Urinary bladder (tissue), 4 donors: ENCODE results near the gene CACNA1D. TPM values are rescaled to one million over a fixed set of nuclear protein-coding genes. Genes with fewer than 3 reads are reported as not detected.
"Not testable (repeated sequence)": the region's sequence is repeated elsewhere in the genome, so short reads cannot be mapped to it uniquely, and the experiment has no call there.

Experiments used
- DNase-seq: peaks from one replicate; pipeline ENCODE4 v3.0.0-alpha.2; 2015; ENCODE audit errors: extremely low spot score
- H3K27ac ChIP-seq: one replicate; pipeline ENCODE4 v1.5.1; 2013; ENCODE audit warnings: low read depth, mild to moderate bottlenecking, moderate library complexity
- H3K36me3 ChIP-seq: one replicate; pipeline ENCODE4 v1.6.1; 2013; ENCODE audit warnings: mild to moderate bottlenecking, moderate library complexity; ENCODE audit not compliant: insufficient read depth
- H3K4me1 ChIP-seq: one replicate; pipeline ENCODE4 v1.6.1; 2013; ENCODE audit warnings: mild to moderate bottlenecking, moderate library complexity; ENCODE audit not compliant: insufficient read depth
- H3K4me3 ChIP-seq: one replicate; pipeline ENCODE4 v1.5.1; 2013; ENCODE audit warnings: low read depth, low read length
- WGBS: extraction: QIAGEN DNeasy Blood & Tissue Kit; methylation state at CpG from one replicate; pipeline ENCODE4 v1.1.7; 2013; 5-methylcytosine and 5-hydroxymethylcytosine counted together
- polyA plus RNA-seq: library from polyadenylated mRNA; stranded (reverse); fragments of 200-250 nt; gene quantifications from one replicate; pipeline ENCODE4 v1.2.3, GENCODE V29; 2013
- total RNA-seq: library from RNA; depleted of rRNA; stranded (reverse); fragments of >200 nt; gene quantifications from one replicate; pipeline ENCODE4 v1.2.3, GENCODE V29; 2014
- donor health status: healthy with polysubstance abuse.
- donor health status: healthy.

The CACNA1D gene
- total and polyA plus RNA-seq, 2 donors: 1.6 to 23.5 TPM

DNA sequence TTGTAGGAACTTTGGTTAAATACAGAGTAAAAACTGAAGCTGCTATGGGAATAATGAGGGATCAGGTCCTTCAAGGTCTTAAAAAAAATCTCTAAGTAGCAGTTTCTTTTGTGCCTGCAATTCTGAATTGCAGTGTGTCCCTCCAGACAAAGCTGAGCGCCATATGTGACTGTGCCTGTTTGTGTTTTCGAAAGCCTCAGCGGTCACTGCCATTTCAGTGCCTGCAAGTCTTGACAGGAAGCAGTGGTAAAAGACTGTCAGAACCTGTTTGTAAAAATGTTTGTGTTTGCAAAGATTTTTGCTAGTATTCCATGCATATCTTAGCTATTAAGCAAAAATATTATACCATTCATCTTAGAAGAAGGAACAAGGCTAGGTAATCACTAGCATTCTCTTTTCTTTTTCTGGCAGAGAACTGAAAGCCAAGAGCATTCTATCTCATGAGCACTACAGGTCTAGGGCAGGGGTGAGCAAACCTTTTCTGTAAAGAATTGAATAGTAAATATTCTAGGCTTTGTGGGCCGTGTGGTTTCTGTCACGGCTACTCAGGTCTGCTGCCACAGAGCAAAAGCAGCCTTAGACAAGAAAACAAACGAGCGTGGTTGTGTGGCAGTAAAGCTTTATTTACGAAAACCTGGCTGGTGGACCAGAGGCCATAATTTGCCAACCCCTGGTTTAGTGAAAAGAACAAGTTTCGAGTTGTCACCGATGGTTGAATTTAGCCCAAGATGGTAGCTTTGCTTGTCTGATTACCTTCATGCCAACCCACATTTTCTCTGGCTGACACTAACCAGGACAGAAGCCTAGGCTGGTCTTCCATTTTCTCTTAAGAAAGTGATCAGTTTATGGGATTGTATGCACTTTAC is 134.4 kb downstream of the CACNA1D start:
- Histone ChIP-seq H3K27ac (peak overlapping the region; percentile 24), H3K4me3 (no peak overlapping the region), H3K36me3 (no peaks in the 10 kb centered on the region), H3K4me1 (no peaks in the 10 kb centered on the region)
- DNase-seq: peak; percentile 46
- 50% methylated on average over 10 of the region's 10 CpGs for WGBS

- no peak overlapping the region for H3K4me3 ChIP-seq
- H3K27ac ChIP-seq: no peak overlapping the region
- H3K4me1 ChIP-seq: no peaks in the 10 kb centered on the region
- H3K36me3 ChIP-seq: no peaks in the 10 kb centered on the region
- WGBS: 84% methylated on average over 2 of the region's 2 CpGs
- DNase-seq: no peak
Observed at GRCh38 chr3:53629402-53629723, 135.0 kb downstream of the CACNA1D start.

DNA sequence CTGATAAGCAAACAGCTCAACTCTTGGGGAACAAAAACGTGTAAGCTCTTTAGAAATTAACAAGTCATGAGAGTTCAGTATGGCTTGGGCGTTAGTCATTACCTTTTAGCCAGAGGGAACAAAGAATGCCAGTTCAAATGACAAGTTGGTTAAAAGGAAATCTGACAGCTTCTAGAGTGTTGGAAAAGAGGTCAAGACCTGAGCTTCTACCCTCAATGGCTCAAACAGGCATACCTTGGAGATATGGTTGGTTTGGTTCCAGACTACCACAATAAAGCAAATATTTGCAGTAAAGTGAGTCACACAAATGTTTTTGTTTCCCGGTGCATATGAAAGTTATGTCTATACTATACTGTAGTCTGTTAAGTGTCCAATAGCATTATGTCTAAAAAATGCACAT is 136.1 kb downstream of the CACNA1D start:
- no peak overlapping the region for H3K4me3 ChIP-seq
- WGBS: 70% methylated on average over 3 of the region's 3 CpGs
- H3K4me1 ChIP-seq: no peaks in the 10 kb centered on the region
- no peak for DNase-seq
- H3K36me3 ChIP-seq: no peaks in the 10 kb centered on the region
- H3K27ac ChIP-seq: peak overlapping the region; percentile 28

- Histone ChIP-seq H3K4me3 (no peak overlapping the region), H3K27ac (no peak overlapping the region), H3K36me3 (no peaks in the 10 kb centered on the region), H3K4me1 (no peaks in the 10 kb centered on the region)
- no peak for DNase-seq
- WGBS: 87% methylated on average over 9 of the region's 9 CpGs
Observed at GRCh38 chr3:53633197-53633787, 138.9 kb downstream of the CACNA1D start.

GRCh38 chr3:53635041-53635440 is 140.6 kb downstream of the CACNA1D start:
- DNase-seq: no peak
- WGBS: 89% methylated on average over 3 of the region's 3 CpGs
- Histone ChIP-seq H3K4me3 (no peak overlapping the region), H3K27ac (no peak overlapping the region), H3K36me3 (no peaks in the 10 kb centered on the region), H3K4me1 (no peaks in the 10 kb centered on the region)

- DNase-seq, H3K4me1 ChIP-seq, H3K36me3 ChIP-seq, H3K4me3 ChIP-seq, H3K27ac ChIP-seq: not testable (repeated sequence)
- 69% methylated on average over 4 of the region's 4 CpGs for WGBS
Observed at GRCh38 chr3:53638806-53639205, 144.4 kb downstream of the CACNA1D start.

DNA sequence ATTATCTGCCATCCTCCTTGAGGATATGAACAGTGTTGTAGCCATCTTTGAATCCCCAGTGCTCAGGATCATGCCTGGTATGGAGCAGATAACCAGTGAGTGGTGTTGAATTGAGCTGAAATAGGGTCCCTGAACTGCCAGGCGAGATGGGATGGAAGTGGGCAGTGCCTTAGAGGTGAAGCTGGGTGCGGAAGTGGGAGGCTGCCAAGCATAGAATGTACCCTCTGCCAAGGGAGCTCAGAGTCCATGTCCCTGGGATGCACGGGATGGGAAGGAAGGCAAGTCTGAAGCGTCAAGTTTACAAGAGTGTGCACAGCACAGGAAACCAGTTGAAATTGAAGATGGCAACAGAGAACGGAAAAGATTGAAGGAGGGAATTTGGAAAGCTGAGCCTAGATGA is 147.0 kb downstream of the CACNA1D start:
- H3K4me1 ChIP-seq: no peaks in the 10 kb centered on the region
- 76% methylated on average over 5 of the region's 5 CpGs for WGBS
- H3K27ac ChIP-seq: no peak overlapping the region
- H3K36me3 ChIP-seq: no peaks in the 10 kb centered on the region
- no peak for DNase-seq
- no peak overlapping the region for H3K4me3 ChIP-seq

DNA sequence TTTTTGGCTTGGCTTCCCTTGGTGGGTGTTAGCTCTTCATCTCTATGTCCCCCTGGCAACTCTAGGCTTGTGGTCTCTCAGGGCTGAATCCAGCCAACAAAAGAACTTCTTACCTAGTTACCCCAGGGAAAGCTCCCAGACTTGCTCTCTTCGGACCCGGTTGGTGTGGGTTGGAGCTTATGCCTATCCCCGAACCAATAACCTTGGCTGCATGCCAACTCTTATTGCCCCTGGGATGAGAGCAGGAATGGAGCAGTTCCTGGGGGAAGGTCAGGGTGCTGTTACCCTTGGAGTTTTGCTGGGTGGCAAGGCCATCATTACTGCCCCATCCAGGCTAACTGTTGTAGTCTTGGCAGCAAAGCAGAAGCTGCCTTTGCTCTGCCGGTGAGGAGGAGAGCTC is 147.8 kb downstream of the CACNA1D start:
- DNase-seq: no peak
- Histone ChIP-seq H3K36me3 (no peaks in the 10 kb centered on the region), H3K4me1 (peaks cover 2% of the 10 kb centered on the region), H3K27ac (no peak overlapping the region), H3K4me3 (no peak overlapping the region)
- 86% methylated on average over 4 of the region's 4 CpGs for WGBS

DNA sequence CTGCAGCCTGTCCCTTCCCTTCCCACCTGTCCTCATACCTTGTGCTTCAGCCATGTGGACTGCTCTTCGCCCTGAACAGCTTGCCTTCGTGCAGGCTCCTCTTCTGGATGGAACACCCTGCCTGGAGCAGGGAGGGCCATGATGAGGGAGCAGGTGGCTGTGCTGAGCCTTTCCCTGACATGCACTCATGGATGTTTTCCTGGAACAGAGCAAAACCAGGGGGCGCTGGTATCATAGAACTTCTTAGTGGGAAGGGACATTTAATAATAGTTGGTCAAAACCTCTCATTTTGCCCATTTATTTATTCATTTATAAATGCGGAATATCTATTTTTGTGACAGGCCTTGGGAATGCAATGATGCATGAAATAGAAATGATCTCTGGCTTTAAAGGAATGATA is 149.3 kb downstream of the CACNA1D start:
- no peaks in the 10 kb centered on the region for H3K36me3 ChIP-seq
- H3K27ac ChIP-seq: no peak overlapping the region
- WGBS: 79% methylated on average over 4 of the region's 4 CpGs
- peaks cover 2% of the 10 kb centered on the region for H3K4me1 ChIP-seq
- no peak for DNase-seq
- no peak overlapping the region for H3K4me3 ChIP-seq

- Histone ChIP-seq H3K27ac (no peak overlapping the region), H3K4me1 (peaks cover 4% of the 10 kb centered on the region), H3K36me3 (no peaks in the 10 kb centered on the region), H3K4me3 (no peak overlapping the region)
- WGBS: 82% methylated on average over 3 of the region's 3 CpGs
- no peak for DNase-seq
Observed at GRCh38 chr3:53645754-53646153, 151.3 kb downstream of the CACNA1D start.

DNA sequence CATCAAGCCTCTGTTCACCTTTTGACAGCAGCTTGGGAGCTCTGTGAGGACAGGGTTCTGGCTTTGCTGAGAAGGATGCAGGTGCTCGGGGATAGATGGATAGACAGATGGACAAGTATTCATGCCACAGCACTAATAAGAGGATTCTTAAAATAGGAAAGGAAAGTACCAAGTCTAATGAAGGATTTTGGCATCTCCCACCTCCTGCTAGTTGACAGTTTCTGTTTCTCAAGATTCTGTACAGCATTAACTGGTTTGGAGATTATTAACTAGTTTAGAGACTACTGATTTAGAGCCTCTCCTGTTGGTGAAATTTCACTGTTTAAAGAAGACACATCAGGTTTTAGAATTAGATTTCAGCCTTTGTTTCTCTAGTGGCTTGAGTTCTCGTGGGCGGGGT is 152.3 kb downstream of the CACNA1D start:
- Histone ChIP-seq H3K4me3 (no peak overlapping the region), H3K36me3 (no peaks in the 10 kb centered on the region), H3K27ac (no peak overlapping the region), H3K4me1 (peaks cover 4% of the 10 kb centered on the region)
- 77% methylated on average over 3 of the region's 3 CpGs for WGBS
- DNase-seq: no peak

GRCh38 chr3:53649816-53650215 is 155.4 kb downstream of the CACNA1D start:
- no peak overlapping the region for H3K27ac ChIP-seq
- no peak overlapping the region for H3K4me3 ChIP-seq
- WGBS: 83% methylated on average over 4 of the region's 4 CpGs
- H3K4me1 ChIP-seq: peaks cover 4% of the 10 kb centered on the region
- DNase-seq: no peak
- H3K36me3 ChIP-seq: no peaks in the 10 kb centered on the region

DNA sequence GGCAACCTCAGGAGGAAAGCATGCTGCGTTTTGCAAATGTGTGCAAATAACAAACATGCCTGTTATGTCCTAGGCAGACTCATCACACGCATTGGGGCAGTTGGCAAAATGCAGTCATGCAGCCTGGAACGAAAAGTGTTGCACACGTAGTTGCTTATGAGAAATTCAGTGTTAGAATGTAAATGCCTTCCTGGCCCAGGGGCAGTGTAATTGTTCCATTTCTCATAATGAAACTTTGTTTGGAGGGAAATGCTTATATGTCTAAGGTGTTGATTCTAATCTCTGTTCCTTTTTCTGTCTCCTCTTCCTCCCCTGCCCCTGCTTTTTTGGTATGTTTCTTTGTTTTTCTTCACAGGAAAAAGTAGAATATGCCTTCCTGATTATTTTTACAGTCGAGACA is 156.0 kb downstream of the CACNA1D start:
- no peak overlapping the region for H3K4me3 ChIP-seq
- no peaks in the 10 kb centered on the region for H3K36me3 ChIP-seq
- H3K4me1 ChIP-seq: peaks cover 4% of the 10 kb centered on the region
- no peak for DNase-seq
- 39% methylated on average over 5 of the region's 5 CpGs for WGBS
- H3K27ac ChIP-seq: no peak overlapping the region

DNA sequence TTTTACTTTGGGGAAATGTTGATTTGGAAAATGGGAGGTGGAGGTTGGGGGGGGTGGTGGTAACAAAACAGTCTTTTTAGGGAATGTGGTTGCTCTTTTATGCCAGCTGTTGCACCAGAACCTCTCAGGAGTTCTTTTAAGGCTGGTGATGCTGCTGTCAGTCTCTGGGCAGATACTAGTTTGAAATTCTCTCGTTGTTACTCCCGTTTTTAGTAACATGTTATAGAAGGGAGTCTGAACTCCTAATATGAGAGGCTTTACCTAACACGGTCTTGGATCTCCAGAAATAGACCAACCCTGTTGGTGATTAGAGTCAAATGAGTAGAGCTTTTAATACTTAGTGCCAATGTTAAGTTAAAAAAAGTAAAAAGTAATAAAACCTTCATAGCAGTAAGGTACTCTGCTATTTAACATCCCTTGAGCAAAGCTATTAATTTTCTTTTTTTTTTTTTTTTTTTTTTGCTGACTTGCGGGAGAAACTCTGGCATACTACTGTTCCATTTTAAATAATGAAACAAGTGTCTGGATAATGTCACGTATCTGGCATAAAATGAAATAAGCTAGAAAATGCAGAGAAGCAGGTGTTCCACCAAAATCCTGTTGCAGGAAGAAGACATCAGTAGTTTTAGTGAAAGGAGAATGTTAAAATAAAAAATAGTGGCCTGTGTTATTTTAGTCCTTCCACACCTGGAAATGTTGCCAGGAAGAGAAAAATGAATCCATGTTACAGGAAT is 156.7 kb downstream of the CACNA1D start:
- no peak for DNase-seq
- Histone ChIP-seq H3K4me3 (no peak overlapping the region), H3K27ac (no peak overlapping the region), H3K4me1 (peaks cover 4% of the 10 kb centered on the region), H3K36me3 (no peaks in the 10 kb centered on the region)
- 57% methylated on average over 5 of the region's 5 CpGs for WGBS
